H9 (cell line): ENCODE results near the gene CTRL. TPM values are rescaled to one million over a fixed set of nuclear protein-coding genes. Genes with fewer than 3 reads are reported as not detected.

Experiments used
- DNase-seq: peaks from one replicate; pipeline ENCODE4 v3.0.0-alpha.2; 2017
- H2AFZ ChIP-seq: one replicate; pipeline ENCODE4 v1.6.1; 2013; ENCODE audit warnings: mild to moderate bottlenecking, low read length, control low read depth, moderate library complexity
- H2AK5ac ChIP-seq: 2 replicates; pipeline ENCODE4 v1.6.1; 2013; ENCODE audit warnings: low read length, control low read depth, mixed read lengths; ENCODE audit not compliant: insufficient read length
- H2BK120ac ChIP-seq: one replicate; pipeline ENCODE4 v1.6.1; 2013; ENCODE audit warnings: low read depth, mild to moderate bottlenecking, low read length, control low read depth, inconsistent platforms; ENCODE audit not compliant: poor library complexity, severe bottlenecking
- H2BK12ac ChIP-seq: 2 replicates; pipeline ENCODE4 v1.6.1; 2013; ENCODE audit warnings: low read length, control low read depth, mixed read lengths, low read depth; ENCODE audit not compliant: insufficient read length
- H2BK15ac ChIP-seq: 2 replicates; pipeline ENCODE4 v1.6.1; 2013; ENCODE audit warnings: low read depth, low read length, control low read depth
- H2BK20ac ChIP-seq: one replicate; pipeline ENCODE4 v1.6.1; 2013; ENCODE audit warnings: low read depth, mild to moderate bottlenecking, low read length, control low read depth, inconsistent platforms; ENCODE audit not compliant: poor library complexity, severe bottlenecking
- H2BK5ac ChIP-seq: 2 replicates; pipeline ENCODE4 v1.6.1; 2013; ENCODE audit warnings: low read length, control low read depth, mixed read lengths; ENCODE audit not compliant: insufficient read length
- H3K14ac ChIP-seq: 2 replicates; pipeline ENCODE4 v1.6.1; 2013; ENCODE audit warnings: low read length, control low read depth; ENCODE audit not compliant: insufficient read depth
- H3K18ac ChIP-seq: 2 replicates; pipeline ENCODE4 v1.6.1; 2013; ENCODE audit warnings: low read depth, mild to moderate bottlenecking, mixed read lengths, low read length, control low read depth; ENCODE audit not compliant: insufficient read length
- H3K23ac ChIP-seq: 2 replicates; pipeline ENCODE4 v1.6.1; 2013; ENCODE audit warnings: low read length, control low read depth, mixed read lengths, low read depth; ENCODE audit not compliant: insufficient read length
- H3K23me2 ChIP-seq: 2 replicates; pipeline ENCODE4 v1.6.1; 2013; ENCODE audit warnings: low read depth, mild to moderate bottlenecking, mixed read lengths, low read length, control low read depth; ENCODE audit not compliant: insufficient read length, poor library complexity, severe bottlenecking
- H3K27ac ChIP-seq: 2 replicates; pipeline ENCODE4 v1.5.1; 2013; ENCODE audit warnings: low read length, control low read depth, mixed read lengths, low read depth; ENCODE audit not compliant: insufficient read length
- H3K27me3 ChIP-seq: 2 replicates; pipeline ENCODE4 v1.6.1; 2013; ENCODE audit warnings: low read length, control low read depth, inconsistent platforms; ENCODE audit not compliant: insufficient read depth
- H3K4ac ChIP-seq: 2 replicates; pipeline ENCODE4 v1.6.1; 2013; ENCODE audit warnings: low read depth, mild to moderate bottlenecking, control low read depth, inconsistent platforms, low read length, moderate library complexity
- H3K4me1 ChIP-seq: 2 replicates; pipeline ENCODE4 v1.6.1; 2013; ENCODE audit warnings: low read length, control low read depth, inconsistent platforms; ENCODE audit not compliant: insufficient read depth
- H3K4me2 ChIP-seq: 2 replicates; pipeline ENCODE4 v1.6.1; 2013; ENCODE audit warnings: low read length, control low read depth, mixed read lengths; ENCODE audit not compliant: insufficient read length, insufficient read depth
- H3K56ac ChIP-seq: 2 replicates; pipeline ENCODE4 v1.6.1; 2013; ENCODE audit warnings: low read depth, mild to moderate bottlenecking, mixed read lengths, low read length, control low read depth; ENCODE audit not compliant: insufficient read length
- H3K79me1 ChIP-seq: 2 replicates; pipeline ENCODE4 v1.6.1; 2013; ENCODE audit warnings: low read depth, mild to moderate bottlenecking, moderate library complexity, low read length, control low read depth, inconsistent platforms; ENCODE audit not compliant: insufficient read depth, poor library complexity, severe bottlenecking
- H3K79me2 ChIP-seq: 2 replicates; pipeline ENCODE4 v1.6.1; 2013; ENCODE audit warnings: low read length, control low read depth, inconsistent platforms; ENCODE audit not compliant: insufficient read depth
- H3K9ac ChIP-seq: 2 replicates; pipeline ENCODE4 v1.6.1; 2013; ENCODE audit warnings: low read length, control low read depth, mixed read lengths; ENCODE audit not compliant: insufficient read length; ENCODE audit errors: extremely low read depth
- H3K9me3 ChIP-seq: one replicate; pipeline ENCODE4 v1.6.1; 2013; ENCODE audit warnings: low read depth, low read length, inconsistent platforms; ENCODE audit not compliant: control insufficient read depth
- H3T11ph ChIP-seq: one replicate; pipeline ENCODE4 v1.6.1; 2013; ENCODE audit warnings: mild to moderate bottlenecking, low read length, control low read depth, inconsistent platforms
- H4K20me1 ChIP-seq: one replicate; pipeline ENCODE4 v1.6.1; 2013; ENCODE audit not compliant: control insufficient read depth, insufficient read length, insufficient read depth
- H4K5ac ChIP-seq: 2 replicates; pipeline ENCODE4 v1.6.1; 2013; ENCODE audit warnings: low read depth, mild to moderate bottlenecking, mixed read lengths, low read length, control low read depth; ENCODE audit not compliant: insufficient read length
- H4K8ac ChIP-seq: replicated peaks from 2 replicates; pipeline ENCODE4 v1.6.1; 2013; ENCODE audit warnings: low read length, control low read depth, mixed read lengths, low read depth; ENCODE audit not compliant: insufficient read length
- H4K91ac ChIP-seq: 2 replicates; pipeline ENCODE4 v1.6.1; 2013; ENCODE audit warnings: low read depth, mild to moderate bottlenecking, moderate library complexity, mixed read lengths, low read length, control low read depth; ENCODE audit not compliant: insufficient read length
- H3K27ac Mint-ChIP-seq, 3 experiments: 2 replicates in 2 of 3; 3 replicates in 1 of 3; pipeline ENCODE4 v1.8.0; 2020 to 2021; ENCODE audit warnings: mixed read lengths in 3 of 3, mild to moderate bottlenecking in 1 of 3, moderate library complexity in 1 of 3
- H3K27me3 Mint-ChIP-seq: 2 replicates; pipeline ENCODE4 v1.8.0; 2021; ENCODE audit warnings: low read depth, mild to moderate bottlenecking, moderate library complexity, mixed read lengths
- H3K36me3 Mint-ChIP-seq, 3 experiments: 2 replicates in 2 of 3; 3 replicates in 1 of 3; pipeline ENCODE4 v1.8.0; 2020 to 2021; ENCODE audit warnings: low read depth in 3 of 3, mixed read lengths in 3 of 3; ENCODE audit not compliant: insufficient read depth in 1 of 3
- H3K4me1 Mint-ChIP-seq, 2 experiments: 2 replicates each; pipeline ENCODE4 v1.8.0; 2020; ENCODE audit warnings: mixed read lengths in 2 of 2
- H3K4me3 Mint-ChIP-seq, 2 experiments: 2 replicates in 1 of 2; 3 replicates in 1 of 2; pipeline ENCODE4 v1.8.0; 2020 to 2021; ENCODE audit warnings: mild to moderate bottlenecking in 2 of 2, mixed read lengths in 2 of 2, moderate library complexity in 1 of 2
- H3K9me3 Mint-ChIP-seq, 2 experiments: 2 replicates in 1 of 2; 3 replicates in 1 of 2; pipeline ENCODE4 v1.8.0; 2020; ENCODE audit warnings: mild to moderate bottlenecking in 2 of 2, mixed read lengths in 2 of 2, moderate library complexity in 1 of 2
- CTCF ChIP-seq: fragments of 200-600 bp; sonication (generic); conservative IDR thresholded peaks from 3 replicates; pipeline ENCODE4 v1.8.0; 2021; ENCODE audit warnings: antibody characterized with exemption, mild to moderate bottlenecking
- WGBS: extraction: QIAGEN DNeasy Blood & Tissue Kit; methylation state at CpG from one replicate; pipeline ENCODE4 v1.1.7; 2013; ENCODE audit warnings: missing lambda C conversion rate, low lambda C conversion rate, mixed read lengths; ENCODE audit not compliant: insufficient read length; ENCODE audit errors: extremely low coverage; 5-methylcytosine and 5-hydroxymethylcytosine counted together
- total RNA-seq: library from RNA; stranded (reverse); gene quantifications from 2 replicates; pipeline ENCODE4 v1.2.1, GENCODE V29; 2021

The CTRL gene
- total RNA-seq, 1 experiment from 2014 or later = 2.7 TPM

- no peak overlapping the region for H3K56ac ChIP-seq
- Mint-ChIP-seq H3K27me3 (no peaks in the 10 kb centered on the region; the same call in 1 of the 2 replicates), H3K9me3 (no peaks in the 10 kb centered on the region; a peak in 1 of 5 replicates), H3K27ac (peak overlapping the region in 1 of 3 experiments; percentile 53; a peak in 2 of 7 replicates), H3K36me3 (peaks cover 6 to 49% (median 24%) of the 10 kb centered on the region in 3 experiments), H3K4me3 (no peak overlapping the region), H3K4me1 (peaks cover 34 to 39% of the 10 kb centered on the region in 2 experiments)
- no peak overlapping the region for H3K9ac ChIP-seq
- H4K20me1 ChIP-seq = peaks cover 3% of the 10 kb centered on the region
- H2BK20ac ChIP-seq = no peak overlapping the region
- no peak overlapping the region for H3K23ac ChIP-seq
- no peak overlapping the region for H4K5ac ChIP-seq
- H4K8ac ChIP-seq = no peak overlapping the region
- peaks cover 4% of the 10 kb centered on the region for H3K79me1 ChIP-seq
- H3K18ac ChIP-seq = no peak overlapping the region
- H2AFZ ChIP-seq = no peak overlapping the region
- no peak overlapping the region for H2AK5ac ChIP-seq
- no peak overlapping the region for H3K4me2 ChIP-seq
- H3T11ph ChIP-seq = no peak overlapping the region
- no peaks in the 10 kb centered on the region; the same call in 1 of the 2 replicates for H3K79me2 ChIP-seq
- H2BK12ac ChIP-seq = no peak overlapping the region
- H3K4me1 ChIP-seq = peaks cover 5% of the 10 kb centered on the region; the same call in 1 of the 2 replicates
- no peak overlapping the region for H3K4ac ChIP-seq
- no peak overlapping the region for H3K27ac ChIP-seq
- no peak for TF ChIP-seq CTCF
- no peak overlapping the region for H2BK15ac ChIP-seq
- H3K9me3 ChIP-seq = no peaks in the 10 kb centered on the region
- no peak for DNase-seq
- H2BK5ac ChIP-seq = no peak overlapping the region
- H3K27me3 ChIP-seq = no peaks in the 10 kb centered on the region
- H4K91ac ChIP-seq = no peak overlapping the region
- no peak overlapping the region for H2BK120ac ChIP-seq
- no CpG with 5 or more reads among the region's 6 CpGs for WGBS
- H3K23me2 ChIP-seq = peaks cover 3% of the 10 kb centered on the region
- H3K14ac ChIP-seq = no peak overlapping the region
These were observed 32.9 kb upstream of the CTRL start for GRCh38 chr16:67964477-67965131.
